HCT116 (cell line): ENCODE measurements around the gene ZNF791. TPM values are rescaled to one million over a fixed set of nuclear protein-coding genes. Genes with fewer than 3 reads are reported as not detected.

Experiments used
- ATAC-seq: fragments of 200-7000 bp; cut with Tn5 transposase; 2 replicates; pipeline ENCODE4 v1.9.1; 2020; ENCODE audit warnings: mild to moderate bottlenecking, moderate library complexity
- BruUV-seq: library from RNA; stranded (reverse); fragments of 400-500 nt; replicated peaks from 2 replicates; lab custom pipeline; 2021; lab: Mats Ljungman, UMichigan
- CTCF ChIA-PET: fragments of 300-600 bp; sonication (Branson Sonifier 250); formaldehyde crosslinking; loops from one replicate; lab custom pipeline; 2021; ENCODE audit warnings: antibody characterized with exemption; lab: Charles Lee
- POLR2A ChIA-PET: fragments of 300-600, 350-600 bp; sonication (Branson Sonifier 250); formaldehyde crosslinking; loops from one replicate; lab custom pipeline; 2021; ENCODE audit warnings: antibody characterized with exemption; lab: Charles Lee
- RAD21 ChIA-PET, 2 experiments: fragments of 300-600 bp; sonication (Branson Sonifier 250); formaldehyde crosslinking; loops; one replicate each; lab custom pipeline; 2023; ENCODE audit warnings: low total read pairs in 2 of 2; ENCODE audit not compliant: uncharacterized antibody in 2 of 2, unreplicated experiment in 2 of 2, low non-redundant PET in 1 of 2; lab: Charles Lee
- DNase-seq: peaks from one replicate; pipeline ENCODE4 v3.0.0-alpha.2; 2010; ENCODE audit warnings: low read depth, low spot score
- H2AFZ ChIP-seq: fragments of 200-600 bp; shearing (Covaris generic), sonication (generic); 2 replicates; pipeline ENCODE4 v1.6.1; 2017; ENCODE audit warnings: low read depth, mixed run types, mixed read lengths, antibody characterized with exemption, low read length; ENCODE audit not compliant: poor library complexity, severe bottlenecking
- H3K27ac ChIP-seq: 2 replicates; pipeline ENCODE4 v1.5.1; 2012; ENCODE audit warnings: low read depth, low read length
- H3K27me3 ChIP-seq: fragments of 200-600 bp; sonication (generic); 2 replicates; pipeline ENCODE4 v1.6.1; 2016; ENCODE audit warnings: mixed run types, low read length, mixed read lengths; ENCODE audit not compliant: insufficient read depth
- H3K36me3 ChIP-seq, 2 experiments: fragments of 200-500 bp in 1 of 2; fragments of 200-600 bp in 1 of 2; sonication (Bioruptor generic) in 1 of 2; sonication (generic) in 1 of 2; 2 replicates each; pipeline versions ENCODE4 v1.5.1 to v1.6.1; 2014 to 2016; ENCODE audit warnings: low read length in 2 of 2, inconsistent platforms in 1 of 2, mixed read lengths in 1 of 2, mixed run types in 1 of 2; ENCODE audit not compliant: insufficient read depth in 2 of 2, control insufficient read depth in 1 of 2
- H3K4me1 ChIP-seq, 2 experiments: fragments of 200-600 bp in 1 of 2; sonication (generic) in 1 of 2; 2 replicates each; pipeline versions ENCODE4 v1.5.1 to v1.6.1; 2012 to 2017; ENCODE audit warnings: low read length in 2 of 2, inconsistent platforms in 1 of 2, mild to moderate bottlenecking in 1 of 2, mixed read lengths in 1 of 2, mixed run types in 1 of 2, moderate library complexity in 1 of 2; ENCODE audit not compliant: insufficient read depth in 2 of 2, control insufficient read depth in 1 of 2
- H3K4me2 ChIP-seq: fragments of 200-600 bp; sonication (generic); 2 replicates; pipeline ENCODE4 v1.6.1; 2017; ENCODE audit warnings: mixed run types, low read length, mixed read lengths
- H3K4me3 ChIP-seq, 2 experiments: fragments of 200-600 bp in 1 of 2; sonication (generic) in 1 of 2; replicated peaks in 1 of 2; 2 replicates each; pipeline ENCODE4 v1.5.1; 2011 to 2016; ENCODE audit warnings: low read length in 2 of 2, control low read depth in 1 of 2, low read depth in 1 of 2, mild to moderate bottlenecking in 1 of 2, mixed read lengths in 1 of 2, mixed run types in 1 of 2
- H3K79me2 ChIP-seq: fragments of 200-600 bp; sonication (generic); 2 replicates; pipeline ENCODE4 v1.6.1; 2017; ENCODE audit warnings: mild to moderate bottlenecking, mixed run types, low read length, moderate library complexity, mixed read lengths; ENCODE audit not compliant: insufficient read depth
- H3K9ac ChIP-seq: fragments of 200-600 bp; sonication (generic); 2 replicates; pipeline ENCODE4 v1.6.1; 2016; ENCODE audit warnings: low read length, mixed read lengths
- H3K9me2 ChIP-seq: fragments of 200-600 bp; sonication (generic), shearing (Covaris generic); 2 replicates; pipeline ENCODE4 v1.6.1; 2017; ENCODE audit warnings: mixed run types, mild to moderate bottlenecking, moderate library complexity; ENCODE audit not compliant: insufficient read depth
- H3K9me3 ChIP-seq, 2 experiments: fragments of 200-500 bp in 1 of 2; fragments of 200-600 bp in 1 of 2; sonication (Bioruptor generic) in 1 of 2; sonication (generic) in 1 of 2; 2 replicates each; pipeline ENCODE4 v1.6.1; 2014 to 2017; ENCODE audit warnings: low read length in 2 of 2, mixed read lengths in 2 of 2, inconsistent platforms in 1 of 2, low read depth in 1 of 2, mild to moderate bottlenecking in 1 of 2, mixed run types in 1 of 2, moderate library complexity in 1 of 2; ENCODE audit not compliant: control insufficient read depth in 1 of 2, insufficient read depth in 1 of 2
- H4K20me1 ChIP-seq: fragments of 200-600 bp; sonication (generic), shearing (Covaris generic); 2 replicates; pipeline ENCODE4 v1.6.1; 2017; ENCODE audit warnings: mixed run types, mild to moderate bottlenecking, moderate library complexity; ENCODE audit not compliant: insufficient read depth
- CTCF ChIP-seq, 3 experiments: fragments of 200-600 bp in 1 of 3; sonication (generic) in 1 of 3; IDR thresholded peaks in 2 of 3; conservative IDR thresholded peaks in 1 of 3; 2 replicates each; pipeline ENCODE4 v1.5.1; 2012 to 2017; ENCODE audit warnings: low read depth in 2 of 3, low read length in 2 of 3, antibody characterized with exemption in 1 of 3, borderline replicate concordance in 1 of 3, control low read depth in 1 of 3, mild to moderate bottlenecking in 1 of 3, mixed read lengths in 1 of 3, mixed run types in 1 of 3, moderate library complexity in 1 of 3; ENCODE audit not compliant: insufficient read depth in 1 of 3
- EZH2 ChIP-seq: fragments of 200-600 bp; sonication (generic); IDR thresholded peaks from 2 replicates; pipeline ENCODE4 v1.6.1; 2017; ENCODE audit warnings: antibody characterized with exemption, mixed run types
- REST ChIP-seq: IDR thresholded peaks from 2 replicates; pipeline ENCODE4 v1.6.1; 2012; ENCODE audit warnings: low read depth
- SIN3A ChIP-seq: IDR thresholded peaks from 2 replicates; pipeline ENCODE4 v1.6.1; 2012; ENCODE audit warnings: low read depth
- SRF ChIP-seq: IDR thresholded peaks from 2 replicates; pipeline ENCODE4 v1.6.1; 2012; ENCODE audit warnings: low read depth
- YY1 ChIP-seq: IDR thresholded peaks from 2 replicates; pipeline ENCODE4 v1.6.1; 2011; ENCODE audit warnings: low read length, low read depth, moderate library complexity, mild to moderate bottlenecking; ENCODE audit not compliant: insufficient replicate concordance; ENCODE audit errors: extremely low read depth
- ZBTB33 ChIP-seq: IDR thresholded peaks from 2 replicates; pipeline ENCODE4 v1.6.1; 2011; ENCODE audit warnings: mild to moderate bottlenecking, low read length, moderate library complexity; ENCODE audit not compliant: insufficient replicate concordance; ENCODE audit errors: extremely low read depth
- intact Hi-C: fragments of 100-400 bp; cut with micrococcal nuclease; formaldehyde crosslinking; loops from 2 replicates; pipeline ENCODE4 v1.10.0; 2022
- total RNA-seq: library from RNA; stranded (reverse); gene quantifications from one replicate; pipeline ENCODE4 v1.2.1, GENCODE V29; 2021; ENCODE audit not compliant: unreplicated experiment

Gene ZNF791
- total RNA-seq, 1 experiment from 2014 or later: 21.2 TPM

GRCh38 chr19:12610540-12611360 lies at the start of gene ZNF791, which contains the start of gene ZNF490 (continued):
- no peak for TF ChIP-seq REST
- no peak for TF ChIP-seq YY1
- no peak for TF ChIP-seq SRF

- CTCF ChIA-PET: no interaction called here
- no peaks in the 10 kb centered on the region for H4K20me1 ChIP-seq
- H3K9me2 ChIP-seq: no peaks in the 10 kb centered on the region
- RAD21 ChIA-PET: interaction anchor here in 1 of 2 experiments (0.7 kb wide), 1 partner anchor 104 kb away, joined by 3 read pairs; no protein-coding TSS in a partner anchor
- peak overlapping the region; percentile 96 for H2AFZ ChIP-seq
- no peaks in the 10 kb centered on the region for H3K79me2 ChIP-seq
- no peaks in the 10 kb centered on the region for H3K36me3 ChIP-seq
- POLR2A ChIA-PET: no interaction called here
- BruUV-seq: no TSS peak
- peak; percentile 95 for ATAC-seq
- no peaks in the 10 kb centered on the region for H3K27me3 ChIP-seq
- H3K4me3 ChIP-seq: no peak overlapping the region
- peak; percentile 74 for DNase-seq
- H3K9ac ChIP-seq: no peak overlapping the region
- H3K9me3 ChIP-seq: no peaks in the 10 kb centered on the region
- H3K4me2 ChIP-seq: peak overlapping the region; percentile 47
- intact Hi-C loops: loop anchor here (1.0 to 2.0 kb wide), 2 partner anchors 47 to 108 kb away; partner anchors contain the start of genes ZNF490 and ZNF791
- H3K27ac ChIP-seq: no peak overlapping the region
- peaks cover 0 to 5% of the 10 kb centered on the region in 2 experiments; a peak in 1 of 4 replicates for H3K4me1 ChIP-seq
- TF ChIP-seq CTCF (IDR thresholded peaks at IDR 0.05 in 2 of 3, conservative IDR thresholded peaks at IDR 0.05 in 1 of 3; ENCODE audit: borderline replicate concordance in 1 of 3, insufficient read depth in 1 of 3, low read depth in 2 of 3, low read length in 2 of 3) (peak; percentile 72 to 98 (median 97); a peak in 5 of 6 replicates), SRF (peak; percentile 91), ZBTB33 (no peak), YY1 (peak; percentile 22), EZH2 (no peak), SIN3A (no peak), REST (no peak)
Observed at GRCh38 chr19:12564016-12564664, 46.6 kb upstream of the ZNF791 start.
